Lung (tissue), 12 donors: Measurements from ENCODE around the gene HEPHL1. TPM values are rescaled to one million over a fixed set of nuclear protein-coding genes. Genes with fewer than 3 reads are reported as not detected.

Source experiments
- ATAC-seq: fragments of 200-7000 bp; cut with Tn5 transposase; one replicate; pipeline ENCODE4 v1.9.1; 2020; ENCODE audit warnings: moderate number of reproducible peaks; ENCODE audit not compliant: insufficient read depth, low FRiP score
- DNase-seq, 3 donors: peaks; one replicate each; pipeline ENCODE4 v3.0.0-alpha.2; 2013 to 2017
- H3K27ac ChIP-seq, 2 donors: one replicate each; pipeline ENCODE4 v1.5.1; 2013; ENCODE audit warnings: mild to moderate bottlenecking in 2 of 2, moderate library complexity in 2 of 2, control low read depth in 1 of 2, inconsistent platforms in 1 of 2, low read depth in 1 of 2, low read length in 1 of 2
- H3K27me3 ChIP-seq, 3 donors: one replicate each; pipeline ENCODE4 v1.5.1; 2013; ENCODE audit warnings: low read length in 2 of 3; ENCODE audit not compliant: control insufficient read depth in 3 of 3, insufficient read depth in 3 of 3
- H3K36me3 ChIP-seq, 4 donors: one replicate each; pipeline ENCODE4 v1.5.1; 2013; ENCODE audit warnings: low read length in 4 of 4, mild to moderate bottlenecking in 1 of 4, moderate library complexity in 1 of 4; ENCODE audit not compliant: control insufficient read depth in 4 of 4, insufficient read depth in 4 of 4
- H3K4me1 ChIP-seq, 5 donors: one replicate each; pipeline ENCODE4 v1.5.1; 2013; ENCODE audit warnings: low read length in 5 of 5, mild to moderate bottlenecking in 2 of 5, moderate library complexity in 1 of 5; ENCODE audit not compliant: control insufficient read depth in 5 of 5, insufficient read depth in 5 of 5
- H3K4me3 ChIP-seq: one replicate; pipeline ENCODE4 v1.5.1; 2013; ENCODE audit warnings: mild to moderate bottlenecking, control low read depth, moderate library complexity
- H3K9ac ChIP-seq, 2 donors: one replicate each; pipeline ENCODE4 v1.5.1; 2013; ENCODE audit warnings: low read length in 2 of 2, control low read depth in 1 of 2; ENCODE audit not compliant: insufficient read depth in 1 of 2
- H3K9me3 ChIP-seq, 4 donors: one replicate each; pipeline ENCODE4 v1.5.1; 2013; ENCODE audit warnings: low read length in 3 of 4, mild to moderate bottlenecking in 1 of 4, moderate library complexity in 1 of 4; ENCODE audit not compliant: control insufficient read depth in 4 of 4, insufficient read depth in 3 of 4
- WGBS, 2 donors: extraction: QIAGEN DNeasy Blood & Tissue Kit; methylation state at CpG; one replicate each; pipeline ENCODE4 v1.1.7; 2013; 5-methylcytosine and 5-hydroxymethylcytosine counted together
- polyA plus RNA-seq, 2 donors: library from polyadenylated mRNA; stranded (reverse); fragments of 200-250 nt; gene quantifications; one replicate each; pipeline ENCODE4 v1.2.1, GENCODE V29; 2013
- total RNA-seq, 2 donors: library from RNA; depleted of rRNA in 1 of 2; stranded (reverse); fragments of >200 nt in 1 of 2; gene quantifications; one replicate each; pipeline ENCODE4 v1.2.1, GENCODE V29; 2014 to 2021
- TF ChIP-seq, protein P1 (sequence below): IDR thresholded peaks from 2 replicates; pipeline ENCODE4 v1.5.1; 2012; ENCODE audit warnings: mild to moderate bottlenecking; ENCODE audit errors: control extremely low read depth, extremely low read depth
- donor health status: control.
- donor health status: control.
- donor health status: Bipolar disorder and iron deficiency.
- donor health status: healthy.
- donor health status: DM: yes; HTN: yes; CAD: no.

The HEPHL1 gene
- total and polyA plus RNA-seq, 4 donors: not detected

GRCh38 chr11:94132823-94133408, 111.8 kb downstream of the HEPHL1 start:
- no peak overlapping the region for H3K9ac ChIP-seq
- ATAC-seq: no peak
- peaks cover 14 to 66% (median 23%) of the 10 kb centered on the region in 5 donors for H3K4me1 ChIP-seq
- H3K4me3 ChIP-seq: no peak overlapping the region
- TF ChIP-seq, protein P1, sequence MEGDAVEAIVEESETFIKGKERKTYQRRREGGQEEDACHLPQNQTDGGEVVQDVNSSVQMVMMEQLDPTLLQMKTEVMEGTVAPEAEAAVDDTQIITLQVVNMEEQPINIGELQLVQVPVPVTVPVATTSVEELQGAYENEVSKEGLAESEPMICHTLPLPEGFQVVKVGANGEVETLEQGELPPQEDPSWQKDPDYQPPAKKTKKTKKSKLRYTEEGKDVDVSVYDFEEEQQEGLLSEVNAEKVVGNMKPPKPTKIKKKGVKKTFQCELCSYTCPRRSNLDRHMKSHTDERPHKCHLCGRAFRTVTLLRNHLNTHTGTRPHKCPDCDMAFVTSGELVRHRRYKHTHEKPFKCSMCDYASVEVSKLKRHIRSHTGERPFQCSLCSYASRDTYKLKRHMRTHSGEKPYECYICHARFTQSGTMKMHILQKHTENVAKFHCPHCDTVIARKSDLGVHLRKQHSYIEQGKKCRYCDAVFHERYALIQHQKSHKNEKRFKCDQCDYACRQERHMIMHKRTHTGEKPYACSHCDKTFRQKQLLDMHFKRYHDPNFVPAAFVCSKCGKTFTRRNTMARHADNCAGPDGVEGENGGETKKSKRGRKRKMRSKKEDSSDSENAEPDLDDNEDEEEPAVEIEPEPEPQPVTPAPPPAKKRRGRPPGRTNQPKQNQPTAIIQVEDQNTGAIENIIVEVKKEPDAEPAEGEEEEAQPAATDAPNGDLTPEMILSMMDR: no peak
- H3K27ac ChIP-seq: peak overlapping the region in 1 of 2 donors; percentile 1
- H3K9me3 ChIP-seq: no peaks in the 10 kb centered on the region
- H3K27me3 ChIP-seq: no peaks in the 10 kb centered on the region
- no peaks in the 10 kb centered on the region for H3K36me3 ChIP-seq
- 96 to 98% methylated on average over 4 of the region's 4 CpGs for WGBS, 2 donors
- no peak for DNase-seq

DNA sequence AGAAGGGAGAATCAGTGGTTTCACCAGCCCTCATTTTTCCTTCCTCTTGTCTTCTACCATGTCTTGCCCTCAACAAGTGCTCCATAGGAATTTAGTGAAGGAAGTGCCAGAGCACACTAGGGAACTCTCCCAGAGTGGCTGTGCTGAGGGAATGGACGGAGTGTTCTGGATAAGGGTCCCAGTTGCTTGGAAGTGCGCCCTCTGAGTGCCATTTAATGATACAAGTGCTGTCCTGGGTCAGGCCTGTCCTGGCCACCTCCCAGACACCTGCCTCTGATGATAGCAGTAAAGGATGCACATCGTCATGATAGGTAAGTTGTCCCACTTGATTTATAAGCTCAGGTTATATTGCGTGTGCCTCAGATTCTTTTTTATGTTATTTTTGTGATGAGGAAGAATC, 112.6 kb downstream of the HEPHL1 start:
- no peaks in the 10 kb centered on the region for H3K9me3 ChIP-seq
- no peak overlapping the region for H3K9ac ChIP-seq

GRCh38 chr11:94134651-94135512, 113.7 kb downstream of the HEPHL1 start:
- no peak overlapping the region for H3K9ac ChIP-seq
- peak overlapping the region; percentile 66 to 79 for H3K27ac ChIP-seq
- ATAC-seq (peak; percentile 47), DNase-seq (peak; percentile 36 to 72 (median 64))
- WGBS, 2 donors: 58 to 69% methylated on average over 10 of the region's 10 CpGs
- H3K4me1 ChIP-seq: peaks cover 18 to 61% (median 23%) of the 10 kb centered on the region in 5 donors
- no peaks in the 10 kb centered on the region for H3K36me3 ChIP-seq
- H3K27me3 ChIP-seq: no peaks in the 10 kb centered on the region
- no peak overlapping the region for H3K4me3 ChIP-seq
- TF ChIP-seq, protein P1: no peak
- no peaks in the 10 kb centered on the region for H3K9me3 ChIP-seq

More for the DNA sequence above, 112.6 kb downstream of the HEPHL1 start:
- WGBS, 2 donors: 91 to 97% methylated on average over 4 of the region's 4 CpGs
- no peaks in the 10 kb centered on the region for H3K36me3 ChIP-seq
- H3K27ac ChIP-seq: no peak overlapping the region
- no peaks in the 10 kb centered on the region for H3K27me3 ChIP-seq
- TF ChIP-seq, protein P1: no peak
- DNase-seq (no peak), ATAC-seq (no peak)
- no peak overlapping the region for H3K4me3 ChIP-seq
- H3K4me1 ChIP-seq: peaks cover 14 to 63% (median 23%) of the 10 kb centered on the region in 5 donors
